Erythroblast (primary cell): Measurements from ENCODE around the gene PDGFA.

Source experiments
- GATA1 ChIP-seq: IDR thresholded peaks from 2 replicates; pipeline ENCODE4 v1.6.1; 2011; ENCODE audit warnings: low read depth, mild to moderate bottlenecking, control low read depth, low read length, moderate library complexity
- POLR2A ChIP-seq: IDR thresholded peaks from 2 replicates; pipeline ENCODE4 v1.6.1; 2011; ENCODE audit warnings: mild to moderate bottlenecking, low read length

- TF ChIP-seq POLR2A, result no peak
- no peak for TF ChIP-seq GATA1
Measured at GRCh38 chr7:451255-452225, 68.1 kb downstream of the PDGFA start.
